ENCODE data around the gene NAPA. TPM values are rescaled to one million over a fixed set of nuclear protein-coding genes. Genes with fewer than 3 reads are reported as not detected.

The NAPA gene
- total RNA-seq, 5 donors from 2014 or later (not counting 1 experiment from before 2014, with no cell fraction given) = 81.1 to 119 (median 86.7) TPM

DNA sequence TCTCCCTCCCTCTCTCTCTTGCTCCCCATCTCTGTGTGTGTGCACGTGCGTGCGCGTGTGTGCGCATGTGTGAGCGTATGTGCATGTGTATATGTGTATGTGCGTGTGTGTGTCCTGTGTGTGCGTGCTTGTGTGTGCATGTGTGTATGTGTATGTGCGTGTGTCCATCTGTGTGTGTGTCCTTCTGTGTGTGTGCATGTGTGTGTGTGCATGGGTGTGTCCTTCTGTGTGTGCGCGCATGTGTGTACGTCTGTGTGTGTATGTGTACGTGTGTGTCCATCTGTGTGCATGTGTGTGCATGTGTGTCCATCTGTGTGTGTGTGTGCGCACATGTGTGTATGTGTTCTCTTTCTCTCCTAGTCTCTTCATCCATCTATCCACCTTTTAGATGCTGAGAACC, 55.4 kb downstream of the NAPA start:
- peaks cover 0 to 7% (median 4%) of the 10 kb centered on the region in 3 donors for H3K9me3 Mint-ChIP-seq
- peaks cover 25 to 35% of the 10 kb centered on the region in 2 donors for H3K27me3 Mint-ChIP-seq
- no peaks in the 10 kb centered on the region for H3K36me3 Mint-ChIP-seq
- ChIA-PET CTCF (no interaction called here), POLR2A (no interaction called here)
- DNase-seq (no peak), ATAC-seq (replicated peaks in 1 of 4) (no peak)
- H3K4me1 Mint-ChIP-seq = peaks cover 0 to 2% (median 0%) of the 10 kb centered on the region in 3 donors
- no peak overlapping the region for H3K27ac ChIP-seq (ENCODE audit: low read length)
- H3K4me1 ChIP-seq (ENCODE audit: control insufficient read depth in 1 of 2, extremely low read depth in 1 of 2, insufficient read depth in 2 of 2, low read length in 2 of 2) = no peaks in the 10 kb centered on the region
- peaks cover 12 to 66% of the 10 kb centered on the region in 2 experiments for H3K27me3 ChIP-seq (replicated peaks in 1 of 2; ENCODE audit: control insufficient read depth in 2 of 2, extremely low read depth in 1 of 2, insufficient read depth in 2 of 2, low read length in 1 of 2)
- H3K4me3 ChIP-seq (ENCODE audit: control insufficient read depth in 1 of 2, extremely low read depth in 1 of 2, low read length in 1 of 2) = no peak overlapping the region
- 90% methylated on average over 4 of the region's 14 CpGs for WGBS (ENCODE audit: insufficient coverage)
- H3K36me3 ChIP-seq (ENCODE audit: control insufficient read depth in 2 of 2, extremely low read depth in 1 of 2, insufficient read depth in 1 of 2, low read length in 1 of 2) = no peaks in the 10 kb centered on the region
- no peak overlapping the region for H3K27ac Mint-ChIP-seq
- H3K9me3 ChIP-seq = no peaks in the 10 kb centered on the region
- no peak overlapping the region for H3K4me3 Mint-ChIP-seq

DNA sequence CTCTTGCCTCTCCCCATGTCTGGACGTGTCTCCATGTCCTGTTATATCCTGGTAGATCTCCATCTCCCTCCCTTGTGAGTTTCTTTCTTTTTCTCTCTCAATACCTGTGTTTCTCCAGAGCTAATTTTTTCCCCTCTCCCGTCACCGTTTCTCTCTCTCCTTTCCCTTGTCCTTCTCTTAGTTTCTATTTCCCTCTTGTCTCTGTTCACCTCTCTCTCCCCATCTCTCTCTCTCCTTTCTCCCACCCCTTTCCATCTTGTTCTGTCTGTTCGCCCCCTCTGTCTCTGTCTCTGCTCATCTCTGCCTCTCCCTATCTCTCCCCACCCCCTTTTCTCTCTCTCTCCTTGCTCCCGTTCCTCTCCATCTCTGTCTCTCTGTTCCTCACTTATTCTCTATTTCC, 56.2 kb downstream of the NAPA start:
- ATAC-seq (replicated peaks in 1 of 4) = no peak
- no peak for DNase-seq

DNA sequence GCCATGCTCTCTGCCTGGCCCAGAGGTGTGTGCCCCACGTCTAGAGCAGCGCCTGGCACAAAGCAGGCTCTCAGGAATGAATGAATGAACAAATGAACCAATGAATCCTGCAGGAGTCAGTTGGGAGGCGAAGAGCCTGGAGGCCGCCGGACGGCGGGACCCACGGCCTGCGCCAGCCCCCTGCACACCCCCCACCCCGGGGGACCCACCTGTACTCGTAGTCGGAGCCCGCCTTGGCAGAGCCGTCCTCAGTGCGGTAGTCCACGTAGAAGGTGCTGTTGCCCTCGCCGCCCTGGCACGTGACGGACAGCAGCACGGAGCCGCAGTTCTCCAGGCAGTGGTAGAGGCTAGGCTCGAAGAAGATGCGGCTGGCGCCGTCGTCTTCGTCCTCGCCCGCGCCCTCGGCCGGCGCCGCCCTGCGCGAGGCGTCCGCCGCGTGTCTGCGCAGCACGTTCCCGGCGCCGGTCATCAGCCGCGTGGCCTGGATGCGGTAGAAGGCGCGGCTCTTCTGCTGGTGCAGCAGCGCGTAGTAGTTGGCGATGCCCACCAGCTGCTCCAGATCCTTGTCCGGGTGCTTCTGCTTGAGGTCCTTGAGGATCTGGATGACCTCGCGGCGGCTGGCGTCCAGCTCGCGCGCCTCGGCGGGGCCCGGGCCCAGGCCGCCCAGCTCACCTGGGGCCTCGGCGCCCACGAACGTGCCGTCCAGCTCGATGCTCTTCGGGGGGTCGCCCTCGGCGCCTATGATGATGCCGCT, 58.0 kb downstream of the NAPA start:
- no peak overlapping the region for H3K27ac Mint-ChIP-seq
- no peaks in the 10 kb centered on the region for H3K36me3 Mint-ChIP-seq
- ATAC-seq (replicated peaks in 1 of 4) (no peak), DNase-seq (no peak)
- WGBS (ENCODE audit: insufficient coverage) = 40% methylated on average over 75 of the region's 77 CpGs
- no peak overlapping the region for H3K27ac ChIP-seq (ENCODE audit: low read length)
- no peak overlapping the region for H3K4me3 Mint-ChIP-seq
- peaks cover 0 to 7% (median 4%) of the 10 kb centered on the region in 3 donors for H3K9me3 Mint-ChIP-seq
- ChIA-PET POLR2A (no interaction called here), CTCF (no interaction called here)
- peaks cover 28 to 31% of the 10 kb centered on the region in 2 donors for H3K27me3 Mint-ChIP-seq
- H3K36me3 ChIP-seq (ENCODE audit: control insufficient read depth in 2 of 2, extremely low read depth in 1 of 2, insufficient read depth in 1 of 2, low read length in 1 of 2) = no peaks in the 10 kb centered on the region
- H3K4me1 ChIP-seq (ENCODE audit: control insufficient read depth in 1 of 2, extremely low read depth in 1 of 2, insufficient read depth in 2 of 2, low read length in 2 of 2) = no peaks in the 10 kb centered on the region
- no peak overlapping the region for H3K4me3 ChIP-seq (ENCODE audit: control insufficient read depth in 1 of 2, extremely low read depth in 1 of 2, low read length in 1 of 2)
- no peaks in the 10 kb centered on the region for H3K9me3 ChIP-seq
- H3K27me3 ChIP-seq (replicated peaks in 1 of 2; ENCODE audit: control insufficient read depth in 2 of 2, extremely low read depth in 1 of 2, insufficient read depth in 2 of 2, low read length in 1 of 2) = peaks cover 12 to 74% of the 10 kb centered on the region in 2 experiments
- peaks cover 0 to 2% (median 0%) of the 10 kb centered on the region in 3 donors for H3K4me1 Mint-ChIP-seq

More for the DNA sequence above, 56.2 kb downstream of the NAPA start:
- 31% methylated on average over 5 of the region's 5 CpGs for WGBS (ENCODE audit: insufficient coverage)
- H3K36me3 ChIP-seq (ENCODE audit: control insufficient read depth in 2 of 2, extremely low read depth in 1 of 2, insufficient read depth in 1 of 2, low read length in 1 of 2) = no peaks in the 10 kb centered on the region
- H3K27ac ChIP-seq (ENCODE audit: low read length) = no peak overlapping the region
- ChIA-PET POLR2A (no interaction called here), CTCF (interaction anchor here in 1 of 2 donors (0.6 kb wide), 1 partner anchor 22 kb away, joined by 9 read pairs; no protein-coding TSS in a partner anchor)
- H3K27me3 Mint-ChIP-seq = peaks cover 31 to 36% of the 10 kb centered on the region in 2 donors
- H3K4me3 ChIP-seq (ENCODE audit: control insufficient read depth in 1 of 2, extremely low read depth in 1 of 2, low read length in 1 of 2) = no peak overlapping the region
- peaks cover 0 to 2% (median 0%) of the 10 kb centered on the region in 3 donors for H3K4me1 Mint-ChIP-seq
- peaks cover 12 to 65% of the 10 kb centered on the region in 2 experiments for H3K27me3 ChIP-seq (replicated peaks in 1 of 2; ENCODE audit: control insufficient read depth in 2 of 2, extremely low read depth in 1 of 2, insufficient read depth in 2 of 2, low read length in 1 of 2)
- H3K4me1 ChIP-seq (ENCODE audit: control insufficient read depth in 1 of 2, extremely low read depth in 1 of 2, insufficient read depth in 2 of 2, low read length in 2 of 2) = no peaks in the 10 kb centered on the region
- H3K36me3 Mint-ChIP-seq = no peaks in the 10 kb centered on the region
- no peaks in the 10 kb centered on the region for H3K9me3 ChIP-seq
- H3K27ac Mint-ChIP-seq = no peak overlapping the region
- no peak overlapping the region for H3K4me3 Mint-ChIP-seq
- H3K9me3 Mint-ChIP-seq = peaks cover 0 to 7% (median 4%) of the 10 kb centered on the region in 3 donors

DNA sequence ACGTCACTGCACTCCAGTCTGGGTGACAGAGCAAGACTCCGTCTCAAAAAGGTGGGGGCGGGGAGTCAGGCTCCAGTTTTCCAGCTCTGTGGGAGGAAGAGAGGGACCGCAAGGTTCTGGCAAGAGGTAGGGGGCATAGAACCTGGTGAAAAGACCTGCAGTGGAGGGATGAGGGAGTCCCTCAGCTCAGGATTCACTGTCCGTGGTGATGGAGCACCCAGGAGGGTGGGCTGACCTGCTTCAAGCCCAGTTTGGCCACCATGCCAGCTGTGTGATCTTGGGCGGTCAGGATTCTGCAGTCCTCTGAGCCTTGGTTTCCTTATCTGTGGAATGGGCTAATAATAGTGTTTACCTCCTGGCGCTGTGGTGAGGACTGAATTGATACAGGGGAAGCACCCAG, 64.4 kb downstream of the NAPA start:
- Mint-ChIP-seq H3K27me3 (peaks cover 45% of the 10 kb centered on the region in 2 donors), H3K27ac (no peak overlapping the region), H3K4me1 (peaks cover 17 to 23% (median 17%) of the 10 kb centered on the region in 3 donors), H3K4me3 (no peak overlapping the region), H3K9me3 (peaks cover 0 to 2% (median 2%) of the 10 kb centered on the region in 3 donors), H3K36me3 (no peaks in the 10 kb centered on the region)
- 52% methylated on average over 5 of the region's 7 CpGs for WGBS (ENCODE audit: insufficient coverage)
- ChIA-PET CTCF (no interaction called here), POLR2A (no interaction called here)
- Histone ChIP-seq H3K36me3 (ENCODE audit: control insufficient read depth in 2 of 2, extremely low read depth in 1 of 2, insufficient read depth in 1 of 2, low read length in 1 of 2) (no peaks in the 10 kb centered on the region), H3K9me3 (no peaks in the 10 kb centered on the region), H3K27ac (ENCODE audit: low read length) (no peak overlapping the region), H3K4me3 (ENCODE audit: control insufficient read depth in 1 of 2, extremely low read depth in 1 of 2, low read length in 1 of 2) (no peak overlapping the region), H3K4me1 (ENCODE audit: control insufficient read depth in 1 of 2, extremely low read depth in 1 of 2, insufficient read depth in 2 of 2, low read length in 2 of 2) (peaks cover 10 to 23% of the 10 kb centered on the region in 2 experiments), H3K27me3 (replicated peaks in 1 of 2; ENCODE audit: control insufficient read depth in 2 of 2, extremely low read depth in 1 of 2, insufficient read depth in 2 of 2, low read length in 1 of 2) (peaks cover 5 to 59% of the 10 kb centered on the region in 2 experiments)
- no peak for DNase-seq
- no peak for ATAC-seq (replicated peaks in 1 of 4)

DNA sequence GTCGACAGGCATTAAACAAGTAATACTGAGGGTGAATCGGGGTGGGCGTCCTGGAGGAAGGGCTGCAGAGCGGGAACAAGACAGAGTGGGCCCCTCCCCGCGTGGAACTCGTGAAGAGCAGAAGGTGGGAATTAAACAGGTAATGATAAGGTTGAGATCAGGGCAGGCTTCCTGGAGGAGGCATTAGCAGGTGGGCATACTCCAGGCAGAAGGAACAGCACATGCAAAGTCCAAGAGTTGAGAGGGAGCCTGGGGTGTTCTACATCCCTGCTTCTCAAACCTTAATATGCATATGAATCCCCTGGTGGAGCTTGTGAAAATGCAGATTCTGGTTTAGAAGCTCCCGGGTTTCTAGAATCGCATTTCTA, 66.5 kb downstream of the NAPA start:
- Mint-ChIP-seq H3K27me3 (peaks cover 49 to 50% of the 10 kb centered on the region in 2 donors), H3K9me3 (no peaks in the 10 kb centered on the region), H3K4me3 (peak overlapping the region in 1 of 3 donors; percentile 87), H3K36me3 (no peaks in the 10 kb centered on the region), H3K27ac (no peak overlapping the region), H3K4me1 (peaks cover 36 to 43% (median 38%) of the 10 kb centered on the region in 3 donors)
- DNase-seq (no peak), ATAC-seq (replicated peaks in 1 of 4) (no peak)
- ChIA-PET POLR2A (no interaction called here), CTCF (interaction anchor here in 1 of 2 donors (1.0 kb wide), 1 partner anchor 20 kb away, joined by 4 read pairs; no protein-coding TSS in a partner anchor)
- Histone ChIP-seq H3K4me3 (ENCODE audit: control insufficient read depth in 1 of 2, extremely low read depth in 1 of 2, low read length in 1 of 2) (no peak overlapping the region), H3K27ac (ENCODE audit: low read length) (no peak overlapping the region), H3K9me3 (no peaks in the 10 kb centered on the region), H3K36me3 (ENCODE audit: control insufficient read depth in 2 of 2, extremely low read depth in 1 of 2, insufficient read depth in 1 of 2, low read length in 1 of 2) (no peaks in the 10 kb centered on the region), H3K27me3 (replicated peaks in 1 of 2; ENCODE audit: control insufficient read depth in 2 of 2, extremely low read depth in 1 of 2, insufficient read depth in 2 of 2, low read length in 1 of 2) (peaks cover 5 to 62% of the 10 kb centered on the region in 2 experiments), H3K4me1 (ENCODE audit: control insufficient read depth in 1 of 2, extremely low read depth in 1 of 2, insufficient read depth in 2 of 2, low read length in 2 of 2) (peaks cover 15 to 45% of the 10 kb centered on the region in 2 experiments)
- WGBS (ENCODE audit: insufficient coverage) = 27% methylated on average over 8 of the region's 9 CpGs

DNA sequence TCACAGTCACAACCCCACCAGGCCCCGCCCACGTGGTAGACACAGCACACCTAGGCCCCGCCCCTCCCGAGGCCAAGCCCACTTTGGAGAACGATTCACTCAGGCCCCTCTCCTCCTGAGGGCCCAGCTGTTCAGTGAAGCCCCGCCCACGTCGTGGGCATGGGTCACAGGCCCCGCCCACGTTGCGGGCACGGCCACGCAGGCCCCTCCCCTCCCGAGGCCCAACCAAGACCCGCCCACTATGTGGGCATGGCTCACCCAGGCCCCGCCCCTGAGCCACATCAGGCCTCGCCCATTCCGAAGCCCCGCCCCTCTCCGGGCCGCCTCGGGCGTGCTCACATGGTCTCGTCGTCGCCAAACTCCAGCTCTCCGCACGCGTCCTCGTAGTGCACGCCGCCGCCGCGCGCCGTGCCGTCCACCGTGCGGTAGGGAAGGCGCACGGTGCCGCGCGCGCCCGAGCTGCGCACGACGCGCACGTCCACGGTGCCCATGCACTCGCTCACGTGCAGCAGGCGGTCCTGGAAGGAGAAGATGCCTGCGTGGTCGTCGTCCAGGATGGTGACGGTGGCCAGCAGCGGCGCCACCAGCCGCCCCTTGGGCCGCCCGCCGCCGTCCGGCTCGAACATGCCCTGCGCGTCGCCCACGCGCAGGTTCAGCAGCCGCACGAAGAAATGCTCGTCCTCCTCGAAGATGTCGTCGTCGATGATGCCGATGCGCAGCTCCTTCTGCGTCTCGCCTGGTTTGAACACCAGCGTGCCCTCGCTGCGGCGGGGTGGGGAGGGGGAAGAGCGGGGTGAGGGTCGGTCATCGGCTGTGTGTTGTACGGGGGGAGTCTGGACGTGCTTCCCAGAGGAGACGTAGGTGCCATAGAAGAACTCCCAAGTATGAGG, 67.1 kb downstream of the NAPA start:
- Mint-ChIP-seq H3K27ac (no peak overlapping the region), H3K9me3 (no peaks in the 10 kb centered on the region), H3K4me3 (peak overlapping the region in 1 of 3 donors; percentile 87), H3K27me3 (peaks cover 55 to 56% of the 10 kb centered on the region in 2 donors), H3K36me3 (no peaks in the 10 kb centered on the region), H3K4me1 (peaks cover 41 to 49% (median 45%) of the 10 kb centered on the region in 3 donors)
- ChIA-PET POLR2A (no interaction called here), CTCF (interaction anchor here in 1 of 2 donors (0.5 to 1.0 kb wide), 3 partner anchors 13 to 20 kb away, joined by 3 to 7 read pairs (median 4); no protein-coding TSS in a partner anchor)
- H3K36me3 ChIP-seq (ENCODE audit: control insufficient read depth in 2 of 2, extremely low read depth in 1 of 2, insufficient read depth in 1 of 2, low read length in 1 of 2) = no peaks in the 10 kb centered on the region
- 10% methylated on average over 89 of the region's 95 CpGs for WGBS (ENCODE audit: insufficient coverage)
- peaks cover 15 to 49% of the 10 kb centered on the region in 2 experiments for H3K4me1 ChIP-seq (ENCODE audit: control insufficient read depth in 1 of 2, extremely low read depth in 1 of 2, insufficient read depth in 2 of 2, low read length in 2 of 2)
- peaks cover 5 to 64% of the 10 kb centered on the region in 2 experiments for H3K27me3 ChIP-seq (replicated peaks in 1 of 2; ENCODE audit: control insufficient read depth in 2 of 2, extremely low read depth in 1 of 2, insufficient read depth in 2 of 2, low read length in 1 of 2)
- DNase-seq (peak in 31 of 35 experiments; percentile 17 to 68 (median 46)), ATAC-seq (replicated peaks in 1 of 4) (peak; percentile 25 to 65 (median 48))
- H3K9me3 ChIP-seq = no peaks in the 10 kb centered on the region
- H3K27ac ChIP-seq (ENCODE audit: low read length) = no peak overlapping the region
- H3K4me3 ChIP-seq (ENCODE audit: control insufficient read depth in 1 of 2, extremely low read depth in 1 of 2, low read length in 1 of 2) = no peak overlapping the region

All from T-cell (primary cell).